Measurements from ENCODE around the gene MYO9B. TPM values are rescaled to one million over a fixed set of nuclear protein-coding genes. Genes with fewer than 3 reads are reported as not detected.

Gene MYO9B
- total and polyA plus RNA-seq, 2 donors (not counting 1 experiment from before 2014, with no cell fraction given) = 32.5 to 52.5 TPM

DNA sequence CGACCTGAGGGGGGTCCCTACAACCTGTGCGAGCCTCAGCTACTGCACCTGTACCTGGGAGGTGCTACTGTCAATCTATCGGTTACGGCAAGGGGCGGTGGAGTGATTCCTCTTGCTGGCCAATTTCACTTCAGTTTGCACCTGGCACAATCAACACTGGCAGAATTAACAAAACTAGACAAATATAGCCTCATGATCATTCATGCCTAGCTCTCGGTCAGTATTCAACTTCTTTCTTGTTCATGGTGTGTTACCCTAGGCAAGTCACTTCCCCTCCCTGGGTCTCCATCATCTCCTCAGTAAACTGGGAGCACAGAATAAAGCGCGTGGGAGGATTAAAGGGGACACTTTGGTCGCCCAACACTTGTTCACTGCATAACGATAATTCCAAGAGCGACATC, 943 bp upstream of the MYO9B start:
- H3K36me3 ChIP-seq (ENCODE audit: control insufficient read depth, insufficient read depth, low read length) = no peaks in the 10 kb centered on the region
- no peaks in the 10 kb centered on the region for H3K27me3 ChIP-seq (ENCODE audit: control insufficient read depth, insufficient read depth, low read length)
- H3K9me3 ChIP-seq (ENCODE audit: control insufficient read depth, insufficient read depth, low read depth, low read length) = no peaks in the 10 kb centered on the region
- peak overlapping the region; percentile 76 for H3K9ac ChIP-seq (ENCODE audit: insufficient read depth, low read length)
- H3K4me1 ChIP-seq (ENCODE audit: control insufficient read depth, extremely low read depth, insufficient read depth, low read length) = peaks cover 21% of the 10 kb centered on the region
- H2AFZ ChIP-seq (ENCODE audit: low read length) = peak overlapping the region; percentile 87
- DNase-seq (ENCODE audit: low read depth in 2 of 2) = no peak
- peaks cover 61% of the 10 kb centered on the region for H3K79me2 ChIP-seq (ENCODE audit: control insufficient read depth, insufficient read depth, low read length)
- H3K4me2 ChIP-seq (ENCODE audit: extremely low read depth, insufficient read depth, low read length) = peak overlapping the region; percentile 88
- H3K27ac ChIP-seq (ENCODE audit: insufficient read depth, low read length) = peak overlapping the region; percentile 86
- H3K4me3 ChIP-seq (replicated peaks in 1 of 4; ENCODE audit: control extremely low read depth in 1 of 4, insufficient read depth in 1 of 4, low read depth in 3 of 4, low read length in 4 of 4) = peak overlapping the region; percentile 65 to 85 (median 78)
- no peak for TF ChIP-seq EZH2 (IDR thresholded peaks at IDR 0.05; ENCODE audit: low read length, missing control alignments)
- TF ChIP-seq, protein P1, sequence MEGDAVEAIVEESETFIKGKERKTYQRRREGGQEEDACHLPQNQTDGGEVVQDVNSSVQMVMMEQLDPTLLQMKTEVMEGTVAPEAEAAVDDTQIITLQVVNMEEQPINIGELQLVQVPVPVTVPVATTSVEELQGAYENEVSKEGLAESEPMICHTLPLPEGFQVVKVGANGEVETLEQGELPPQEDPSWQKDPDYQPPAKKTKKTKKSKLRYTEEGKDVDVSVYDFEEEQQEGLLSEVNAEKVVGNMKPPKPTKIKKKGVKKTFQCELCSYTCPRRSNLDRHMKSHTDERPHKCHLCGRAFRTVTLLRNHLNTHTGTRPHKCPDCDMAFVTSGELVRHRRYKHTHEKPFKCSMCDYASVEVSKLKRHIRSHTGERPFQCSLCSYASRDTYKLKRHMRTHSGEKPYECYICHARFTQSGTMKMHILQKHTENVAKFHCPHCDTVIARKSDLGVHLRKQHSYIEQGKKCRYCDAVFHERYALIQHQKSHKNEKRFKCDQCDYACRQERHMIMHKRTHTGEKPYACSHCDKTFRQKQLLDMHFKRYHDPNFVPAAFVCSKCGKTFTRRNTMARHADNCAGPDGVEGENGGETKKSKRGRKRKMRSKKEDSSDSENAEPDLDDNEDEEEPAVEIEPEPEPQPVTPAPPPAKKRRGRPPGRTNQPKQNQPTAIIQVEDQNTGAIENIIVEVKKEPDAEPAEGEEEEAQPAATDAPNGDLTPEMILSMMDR (conservative IDR thresholded peaks at IDR 0.05 in 1 of 2, IDR thresholded peaks at IDR 0.05 in 1 of 2; ENCODE audit: low read depth in 1 of 2, low read length in 2 of 2) = no peak
- no peaks in the 10 kb centered on the region for H4K20me1 ChIP-seq (ENCODE audit: control insufficient read depth, extremely low read depth, insufficient read depth, low read length)

DNA sequence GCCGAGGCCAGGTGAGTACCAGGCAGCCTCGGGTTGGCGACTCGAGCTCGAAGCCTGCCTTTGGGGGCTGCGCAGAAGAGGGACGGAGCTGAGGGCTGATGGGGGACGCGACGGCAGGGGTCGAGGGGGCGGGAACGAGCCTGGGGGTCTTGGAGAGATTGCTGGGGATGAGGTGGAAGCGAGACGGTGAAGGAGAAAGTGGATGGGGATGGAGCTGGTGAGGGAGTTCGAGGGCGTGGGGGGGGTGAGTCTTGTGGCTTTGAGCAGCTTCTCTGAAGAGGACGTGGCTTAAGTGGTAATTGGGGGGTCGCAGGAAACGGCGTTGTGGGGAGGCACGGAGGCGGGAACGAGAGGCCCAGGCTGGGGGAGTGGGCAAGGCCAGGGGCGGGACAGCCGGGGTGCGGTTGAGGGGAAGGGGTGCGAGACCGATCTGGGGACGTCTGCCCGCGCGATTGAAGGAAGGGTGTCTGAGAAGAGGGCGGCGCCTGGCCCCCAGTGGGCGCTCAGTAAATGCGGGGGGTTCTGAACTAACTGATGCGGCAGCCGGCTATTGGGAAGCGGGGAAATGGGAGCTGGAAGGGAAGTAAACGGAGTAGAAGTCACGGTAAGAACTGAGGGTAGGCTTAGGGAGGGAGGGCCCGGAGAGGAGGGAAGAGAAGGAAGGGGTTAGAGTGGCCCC, 426 bp downstream of the MYO9B start:
- H3K9ac ChIP-seq (ENCODE audit: insufficient read depth, low read length) = peak overlapping the region; percentile 83
- no peak overlapping the region for H2AFZ ChIP-seq (ENCODE audit: low read length)
- peaks cover 70% of the 10 kb centered on the region for H3K79me2 ChIP-seq (ENCODE audit: control insufficient read depth, insufficient read depth, low read length)
- H4K20me1 ChIP-seq (ENCODE audit: control insufficient read depth, extremely low read depth, insufficient read depth, low read length) = no peaks in the 10 kb centered on the region
- TF ChIP-seq, protein P1 (conservative IDR thresholded peaks at IDR 0.05 in 1 of 2, IDR thresholded peaks at IDR 0.05 in 1 of 2; ENCODE audit: low read depth in 1 of 2, low read length in 2 of 2) = no peak
- TF ChIP-seq EZH2 (IDR thresholded peaks at IDR 0.05; ENCODE audit: low read length, missing control alignments) = no peak
- H3K27me3 ChIP-seq (ENCODE audit: control insufficient read depth, insufficient read depth, low read length) = no peaks in the 10 kb centered on the region
- no peaks in the 10 kb centered on the region for H3K9me3 ChIP-seq (ENCODE audit: control insufficient read depth, insufficient read depth, low read depth, low read length)
- H3K4me2 ChIP-seq (ENCODE audit: extremely low read depth, insufficient read depth, low read length) = peak overlapping the region; percentile 71
- H3K4me1 ChIP-seq (ENCODE audit: control insufficient read depth, extremely low read depth, insufficient read depth, low read length) = peaks cover 23% of the 10 kb centered on the region
- H3K36me3 ChIP-seq (ENCODE audit: control insufficient read depth, insufficient read depth, low read length) = no peaks in the 10 kb centered on the region
- peak overlapping the region; percentile 67 to 80 (median 79) for H3K4me3 ChIP-seq (replicated peaks in 1 of 4; ENCODE audit: control extremely low read depth in 1 of 4, insufficient read depth in 1 of 4, low read depth in 3 of 4, low read length in 4 of 4)
- DNase-seq (ENCODE audit: low read depth in 2 of 2) = peak in 1 of 2 donors; percentile 41
- H3K27ac ChIP-seq (ENCODE audit: insufficient read depth, low read length) = peak overlapping the region; percentile 73

DNA sequence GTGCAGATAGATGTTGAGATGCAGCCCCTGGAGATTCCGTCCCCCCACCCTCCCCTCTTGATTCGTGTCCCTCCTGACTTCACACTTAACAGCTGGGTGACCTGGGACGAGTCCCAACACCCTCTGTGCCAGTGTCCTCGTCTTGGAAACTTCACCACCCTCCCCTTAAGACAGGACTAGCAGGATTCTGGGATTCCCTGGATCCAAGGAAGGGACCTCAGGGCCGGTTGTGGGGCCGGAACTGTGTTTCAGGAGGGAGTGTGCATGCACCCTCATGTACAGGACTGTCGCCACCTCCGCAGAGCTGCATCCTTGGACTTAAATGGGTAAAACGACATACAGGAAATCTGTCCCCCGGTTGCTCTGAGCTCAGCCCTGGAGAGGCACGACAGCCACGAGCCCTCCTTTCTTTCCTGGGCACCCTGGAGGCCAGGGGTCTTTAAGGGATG, 990 bp downstream of the MYO9B start:
- Histone ChIP-seq H3K36me3 (ENCODE audit: control insufficient read depth, insufficient read depth, low read length) (no peaks in the 10 kb centered on the region), H2AFZ (ENCODE audit: low read length) (no peak overlapping the region), H3K4me3 (replicated peaks in 1 of 4; ENCODE audit: control extremely low read depth in 1 of 4, insufficient read depth in 1 of 4, low read depth in 3 of 4, low read length in 4 of 4) (peak overlapping the region; percentile 67 to 80 (median 79)), H3K27me3 (ENCODE audit: control insufficient read depth, insufficient read depth, low read length) (no peaks in the 10 kb centered on the region), H3K27ac (ENCODE audit: insufficient read depth, low read length) (peak overlapping the region; percentile 73), H3K4me1 (ENCODE audit: control insufficient read depth, extremely low read depth, insufficient read depth, low read length) (peaks cover 24% of the 10 kb centered on the region), H3K9ac (ENCODE audit: insufficient read depth, low read length) (peak overlapping the region; percentile 83), H4K20me1 (ENCODE audit: control insufficient read depth, extremely low read depth, insufficient read depth, low read length) (no peaks in the 10 kb centered on the region), H3K79me2 (ENCODE audit: control insufficient read depth, insufficient read depth, low read length) (peaks cover 75% of the 10 kb centered on the region), H3K9me3 (ENCODE audit: control insufficient read depth, insufficient read depth, low read depth, low read length) (no peaks in the 10 kb centered on the region), H3K4me2 (ENCODE audit: extremely low read depth, insufficient read depth, low read length) (peak overlapping the region; percentile 71)
- no peak for DNase-seq (ENCODE audit: low read depth in 2 of 2)
- TF ChIP-seq EZH2 (IDR thresholded peaks at IDR 0.05; ENCODE audit: low read length, missing control alignments) = no peak
- TF ChIP-seq, protein P1 (conservative IDR thresholded peaks at IDR 0.05 in 1 of 2, IDR thresholded peaks at IDR 0.05 in 1 of 2; ENCODE audit: low read depth in 1 of 2, low read length in 2 of 2) = no peak
